HepG2 (cell line): ENCODE measurements around the gene GCN1. TPM values are rescaled to one million over a fixed set of nuclear protein-coding genes. Genes with fewer than 3 reads are reported as not detected.

Experiments
- AKNA ChIP-seq: sonication (generic); formaldehyde crosslinking; IDR thresholded peaks from 2 replicates; pipeline ENCODE4 v1.4.0; 2020; ENCODE audit warnings: missing genetic modification reagents, borderline replicate concordance
- ARNTL ChIP-seq: sonication (generic); formaldehyde crosslinking; IDR thresholded peaks from 2 replicates; pipeline ENCODE4 v1.4.0; 2020; ENCODE audit warnings: mild to moderate bottlenecking, missing genetic modification reagents
- ATF3 ChIP-seq: sonication (generic); formaldehyde crosslinking; IDR thresholded peaks from 2 replicates; pipeline ENCODE4 v1.4.0; 2020; ENCODE audit warnings: missing genetic modification reagents
- ATF7 ChIP-seq, 2 experiments: fragments of 450-650 bp in 1 of 2; sonication (generic) in 1 of 2; formaldehyde crosslinking in 1 of 2; IDR thresholded peaks; 2 replicates each; pipeline versions ENCODE4 v1.4.0 to v1.6.1; 2016 to 2020; ENCODE audit warnings: antibody characterized with exemption in 1 of 2, mild to moderate bottlenecking in 1 of 2, missing genetic modification reagents in 1 of 2
- CBX2 ChIP-seq, 2 experiments: fragments of 200-600 bp in 1 of 2; sonication (generic); formaldehyde crosslinking in 1 of 2; IDR thresholded peaks; 2 replicates each; pipeline versions ENCODE4 v1.7.0 to v1.8.1; 2018 to 2022; ENCODE audit warnings: low read depth in 2 of 2, low read length in 1 of 2, mild to moderate bottlenecking in 1 of 2, missing genetic modification reagents in 1 of 2
- DR1 ChIP-seq: sonication (generic); formaldehyde crosslinking; IDR thresholded peaks from 2 replicates; pipeline ENCODE4 v1.8.0; 2021; ENCODE audit warnings: mild to moderate bottlenecking, missing genetic modification reagents, inconsistent platforms
- EZH2 ChIP-seq: conservative IDR thresholded peaks from 2 replicates; pipeline ENCODE4 v1.6.1; 2012; ENCODE audit warnings: mild to moderate bottlenecking, low read depth, low read length, moderate library complexity
- LCORL ChIP-seq, 2 experiments: fragments of 450-650 bp in 1 of 2; sonication (generic) in 1 of 2; formaldehyde crosslinking in 1 of 2; IDR thresholded peaks; 2 replicates each; pipeline versions ENCODE4 v1.5.0 to v1.6.1; 2017 to 2020; ENCODE audit warnings: antibody characterized with exemption in 1 of 2, missing genetic modification reagents in 1 of 2
- POLR2AphosphoS5 ChIP-seq: IDR thresholded peaks from 2 replicates; pipeline ENCODE4 v1.6.1; 2012; ENCODE audit warnings: low read depth, low read length
- SOX13 ChIP-seq, 3 experiments: fragments of 450-650 bp in 1 of 3; sonication (generic) in 1 of 3; formaldehyde crosslinking in 1 of 3; IDR thresholded peaks in 2 of 3; conservative IDR thresholded peaks in 1 of 3; 2 replicates each; pipeline versions ENCODE4 v1.5.0 to v1.6.1; 2016 to 2020; ENCODE audit warnings: antibody characterized with exemption in 1 of 3, mild to moderate bottlenecking in 1 of 3, missing compliant biosample characterization in 1 of 3, missing genetic modification reagents in 1 of 3, moderate library complexity in 1 of 3
- THYN1 ChIP-seq: sonication (generic); formaldehyde crosslinking; IDR thresholded peaks from 2 replicates; pipeline ENCODE4 v1.8.1; 2023; ENCODE audit warnings: low read depth, mild to moderate bottlenecking, moderate library complexity, missing genetic modification reagents, borderline replicate concordance
- TRIM24 ChIP-seq: sonication (generic); formaldehyde crosslinking; IDR thresholded peaks from 2 replicates; pipeline ENCODE4 v1.8.0; 2022; ENCODE audit warnings: mild to moderate bottlenecking, missing genetic modification reagents
- ZFAT ChIP-seq: sonication (generic); formaldehyde crosslinking; conservative IDR thresholded peaks from 2 replicates; pipeline ENCODE4 v1.8.1; 2023; ENCODE audit warnings: missing genetic modification reagents, inconsistent platforms
- ZNF160 ChIP-seq: sonication (generic); formaldehyde crosslinking; IDR thresholded peaks from 2 replicates; pipeline ENCODE4 v1.8.0; 2022; ENCODE audit warnings: mild to moderate bottlenecking, inconsistent platforms, missing genetic modification reagents
- ZNF234 ChIP-seq: sonication (generic); formaldehyde crosslinking; conservative IDR thresholded peaks from 2 replicates; pipeline ENCODE4 v1.5.1; 2020; ENCODE audit warnings: mild to moderate bottlenecking, missing genetic modification reagents
- ZNF263 ChIP-seq: sonication (generic); formaldehyde crosslinking; IDR thresholded peaks from 2 replicates; pipeline ENCODE4 v1.4.0; 2020; ENCODE audit warnings: missing genetic modification reagents
- ZNF563 ChIP-seq: sonication (generic); formaldehyde crosslinking; IDR thresholded peaks from 2 replicates; pipeline ENCODE4 v1.8.0; 2022; ENCODE audit warnings: mild to moderate bottlenecking, moderate library complexity, missing genetic modification reagents
- ZNF891 ChIP-seq: sonication (generic); formaldehyde crosslinking; IDR thresholded peaks from 2 replicates; pipeline ENCODE4 v1.5.0; 2020; ENCODE audit warnings: mild to moderate bottlenecking, missing genetic modification reagents
- ZSCAN20 ChIP-seq: sonication (generic); formaldehyde crosslinking; IDR thresholded peaks from 2 replicates; pipeline ENCODE4 v1.4.0; 2020; ENCODE audit warnings: missing genetic modification reagents, mild to moderate bottlenecking, borderline replicate concordance
- ZSCAN29 ChIP-seq: sonication (generic); formaldehyde crosslinking; conservative IDR thresholded peaks from 2 replicates; pipeline ENCODE4 v1.4.0; 2020; ENCODE audit warnings: mild to moderate bottlenecking, missing genetic modification reagents
- polyA plus RNA-seq, 8 experiments: library from polyadenylated mRNA; depleted of rRNA in 3 of 8; stranded (reverse) in 7 of 8; unstranded in 1 of 8; fragments of >200 nt; fragmentation: Illumina TruSeq in 4 of 8; extraction: Trizol in 4 of 8; gene quantifications; 2 replicates each; pipeline versions ENCODE4 v1.2.1 to v1.2.3, GENCODE V29; 2011 to 2016; ENCODE audit warnings: low read depth in 4 of 8, missing spikeins in 1 of 8, mixed read lengths in 1 of 8; ENCODE audit not compliant: insufficient read depth in 1 of 8
- total RNA-seq, 5 experiments: library from RNA; depleted of rRNA; stranded (reverse); fragments of >200 nt; fragmentation: Illumina TruSeq; extraction: Trizol; gene quantifications; 2 replicates each; pipeline ENCODE4 v1.2.3, GENCODE V29; 2016; ENCODE audit warnings: low read depth in 1 of 5
- TF ChIP-seq, protein P1 (sequence below): sonication (generic); formaldehyde crosslinking; IDR thresholded peaks from 2 replicates; pipeline ENCODE4 v1.4.0; 2020; ENCODE audit warnings: mild to moderate bottlenecking, missing genetic modification reagents

The GCN1 gene
- total and polyA plus RNA-seq, 2 of the 13 experiments (the other 11 are each of a cell fraction or from before 2014, with no cell fraction given): 58.2 to 83.0 TPM

- TF ChIP-seq LCORL (IDR thresholded peaks at IDR 0.05) (peak; percentile 28; the same call in 1 of the 2 replicates), LCORL (CRISPR knock-in tag; IDR thresholded peaks at IDR 0.05) (peak; percentile 95), ZNF160 (CRISPR knock-in tag) (peak; percentile 61; the same call in 1 of the 2 replicates), ZSCAN29 (CRISPR knock-in tag) (peak; percentile 49; the same call in 1 of the 2 replicates), SOX13 (IDR thresholded peaks at IDR 0.05) (no peak), SOX13 (CRISPR knock-in tag; conservative IDR thresholded peaks at IDR 0.05 in 1 of 2, IDR thresholded peaks at IDR 0.05 in 1 of 2) (peak in 1 of 2 experiments; percentile 76; a peak in 2 of 4 replicates), DR1 (CRISPR knock-in tag) (0 out of 2 replicates have a peak, but pooled peaks have one; percentile 31), ZFAT (no peak), CBX2 (IDR thresholded peaks at IDR 0.05; ENCODE audit: low read depth, low read length) (no peak), CBX2 (CRISPR knock-in tag; IDR thresholded peaks at IDR 0.05; ENCODE audit: low read depth) (no peak), ATF7 (IDR thresholded peaks at IDR 0.05) (no peak), ATF7 (CRISPR knock-in tag; IDR thresholded peaks at IDR 0.05) (no peak), EZH2 (no peak), ATF3 (CRISPR knock-in tag) (peak; percentile 36; the same call in 1 of the 2 replicates), ZNF234 (CRISPR knock-in tag) (no peak), AKNA (CRISPR knock-in tag) (no peak), THYN1 (CRISPR knock-in tag) (no peak), TRIM24 (CRISPR knock-in tag) (no peak), ARNTL (CRISPR knock-in tag) (0 out of 2 replicates have a peak, but pooled peaks have one; percentile 65), POLR2AphosphoS5 (no peak), ZNF263 (peak; percentile 26; the same call in 1 of the 2 replicates), ZNF891 (peak; percentile 95), ZNF563 (CRISPR knock-in tag) (peak; percentile 15; the same call in 1 of the 2 replicates), ZSCAN20 (CRISPR knock-in tag) (peak; percentile 51; the same call in 1 of the 2 replicates)
- TF ChIP-seq, protein P1, sequence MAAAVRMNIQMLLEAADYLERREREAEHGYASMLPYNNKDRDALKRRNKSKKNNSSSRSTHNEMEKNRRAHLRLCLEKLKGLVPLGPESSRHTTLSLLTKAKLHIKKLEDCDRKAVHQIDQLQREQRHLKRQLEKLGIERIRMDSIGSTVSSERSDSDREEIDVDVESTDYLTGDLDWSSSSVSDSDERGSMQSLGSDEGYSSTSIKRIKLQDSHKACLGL (CRISPR knock-in tag): peak; percentile 73; the same call in 1 of the 2 replicates
Observed at GRCh38 chr12:120086801-120087621, 107.5 kb downstream of the GCN1 start (continued).
